Liver (tissue), 9 donors: ENCODE measurements around the gene SYCN. TPM values are rescaled to one million over a fixed set of nuclear protein-coding genes. Genes with fewer than 3 reads are reported as not detected.

Experiments
- DNase-seq: peaks from one replicate; pipeline ENCODE4 v3.0.0-alpha.2; 2017; ENCODE audit warnings: low spot score
- H3K27ac ChIP-seq, 2 donors: one replicate each; pipeline ENCODE4 v1.7.0; 2013; ENCODE audit warnings: inconsistent platforms in 2 of 2, low read length in 2 of 2, control low read depth in 1 of 2, low read depth in 1 of 2, mild to moderate bottlenecking in 1 of 2
- H3K27me3 ChIP-seq, 4 donors: one replicate each; pipeline versions ENCODE4 v1.6.1 to v1.7.0; 2013; ENCODE audit warnings: low read length in 3 of 4, inconsistent platforms in 1 of 4, mild to moderate bottlenecking in 1 of 4, moderate library complexity in 1 of 4; ENCODE audit not compliant: control insufficient read depth in 4 of 4, insufficient read depth in 4 of 4
- H3K36me3 ChIP-seq, 4 donors: one replicate each; pipeline versions ENCODE4 v1.6.1 to v1.7.0; 2013; ENCODE audit warnings: low read length in 3 of 4, mild to moderate bottlenecking in 3 of 4, low read depth in 1 of 4, moderate library complexity in 1 of 4; ENCODE audit not compliant: control insufficient read depth in 4 of 4, insufficient read depth in 3 of 4
- H3K4me1 ChIP-seq, 4 donors: one replicate each; pipeline versions ENCODE4 v1.6.1 to v1.7.0; 2013; ENCODE audit warnings: low read length in 3 of 4, mild to moderate bottlenecking in 3 of 4, moderate library complexity in 1 of 4; ENCODE audit not compliant: control insufficient read depth in 4 of 4, insufficient read depth in 4 of 4
- H3K4me3 ChIP-seq, 3 donors: one replicate each; pipeline versions ENCODE4 v1.6.1 to v1.7.0; 2013; ENCODE audit warnings: low read length in 3 of 3, control low read depth in 1 of 3, low read depth in 1 of 3, mild to moderate bottlenecking in 1 of 3
- H3K9ac ChIP-seq, 2 donors: one replicate each; pipeline ENCODE4 v1.7.0; 2013; ENCODE audit warnings: low read length in 2 of 2, mild to moderate bottlenecking in 2 of 2, moderate library complexity in 2 of 2, control low read depth in 1 of 2, low read depth in 1 of 2
- H3K9me3 ChIP-seq, 4 donors: one replicate each; pipeline versions ENCODE4 v1.6.1 to v1.7.0; 2013; ENCODE audit warnings: low read length in 3 of 4; ENCODE audit not compliant: control insufficient read depth in 4 of 4
- ATF3 ChIP-seq: IDR thresholded peaks from 2 replicates; pipeline ENCODE4 v1.6.1; 2016; ENCODE audit warnings: antibody characterized with exemption
- CTCF ChIP-seq: fragments of 150-350 bp; IDR thresholded peaks from 2 replicates; pipeline ENCODE4 v1.5.1; 2017; ENCODE audit warnings: improper control_type of control experiment, low read depth, low read length; ENCODE audit not compliant: missing input control
- FOXA1 ChIP-seq: IDR thresholded peaks from 2 replicates; pipeline ENCODE4 v1.6.1; 2016; ENCODE audit warnings: antibody characterized with exemption
- FOXA2 ChIP-seq: IDR thresholded peaks from 2 replicates; pipeline ENCODE4 v1.6.1; 2016; ENCODE audit warnings: antibody characterized with exemption
- GABPA ChIP-seq, 2 donors: IDR thresholded peaks in 1 of 2; conservative IDR thresholded peaks in 1 of 2; 2 replicates each; pipeline ENCODE4 v1.6.1; 2016; ENCODE audit warnings: antibody characterized with exemption in 2 of 2, mild to moderate bottlenecking in 1 of 2, moderate library complexity in 1 of 2
- HNF4A ChIP-seq, 2 donors: conservative IDR thresholded peaks; 2 replicates each; pipeline ENCODE4 v1.6.1; 2016; ENCODE audit warnings: antibody characterized with exemption in 2 of 2, mild to moderate bottlenecking in 2 of 2
- JUND ChIP-seq, 2 donors: IDR thresholded peaks; 2 replicates each; pipeline ENCODE4 v1.6.1; 2016; ENCODE audit warnings: antibody characterized with exemption in 2 of 2
- MAX ChIP-seq: IDR thresholded peaks from 2 replicates; pipeline ENCODE4 v1.6.1; 2016; ENCODE audit warnings: antibody characterized with exemption
- NR2F2 ChIP-seq: IDR thresholded peaks from 2 replicates; pipeline ENCODE4 v1.6.1; 2016; ENCODE audit warnings: antibody characterized with exemption
- RAD21 ChIP-seq, 2 donors: IDR thresholded peaks; 2 replicates each; pipeline ENCODE4 v1.6.1; 2016; ENCODE audit warnings: antibody characterized with exemption in 2 of 2, mild to moderate bottlenecking in 2 of 2
- REST ChIP-seq: IDR thresholded peaks from 2 replicates; pipeline ENCODE4 v1.6.1; 2016; ENCODE audit warnings: antibody characterized with exemption, mild to moderate bottlenecking
- RXRA ChIP-seq, 2 donors: IDR thresholded peaks; 2 replicates each; pipeline ENCODE4 v1.6.1; 2017 to 2018; ENCODE audit warnings: antibody characterized with exemption in 2 of 2, mild to moderate bottlenecking in 1 of 2
- SP1 ChIP-seq: IDR thresholded peaks from 2 replicates; pipeline ENCODE4 v1.6.1; 2018; ENCODE audit warnings: antibody characterized with exemption, mild to moderate bottlenecking
- TAF1 ChIP-seq: conservative IDR thresholded peaks from 2 replicates; pipeline ENCODE4 v1.6.1; 2016; ENCODE audit warnings: antibody characterized with exemption, mild to moderate bottlenecking
- YY1 ChIP-seq: IDR thresholded peaks from 2 replicates; pipeline ENCODE4 v1.6.1; 2016; ENCODE audit warnings: antibody characterized with exemption, mild to moderate bottlenecking
- WGBS: extraction: QIAGEN DNeasy Blood & Tissue Kit; methylation state at CpG from one replicate; pipeline ENCODE4 v1.1.7; 2013; 5-methylcytosine and 5-hydroxymethylcytosine counted together
- polyA plus RNA-seq, 2 donors: library from polyadenylated mRNA; stranded (reverse) in 1 of 2; unstranded in 1 of 2; fragments of 200-250 nt in 1 of 2; fragments of >200 nt in 1 of 2; fragmentation: Nextera tagmentation in 1 of 2; extraction: Ambion mirVana in 1 of 2; gene quantifications; one replicate each; pipeline versions ENCODE4 v1.2.1 to v1.2.3, GENCODE V29; 2013 to 2015
- total RNA-seq, 2 donors: library from RNA; depleted of rRNA; stranded (reverse); fragments of >200 nt; gene quantifications; one replicate each; pipeline ENCODE4 v1.2.3, GENCODE V29; 2014
- TF ChIP-seq, protein P1 (sequence below): IDR thresholded peaks from 2 replicates; pipeline ENCODE4 v1.6.1; 2016; ENCODE audit warnings: antibody characterized with exemption
- donor health status: healthy.
- donor health status: healthy.
- donor health status: healthy.
- donor health status: healthy.
- donor health status: healthy.

The SYCN gene
- total and polyA plus RNA-seq, 4 donors, result not detected

DNA sequence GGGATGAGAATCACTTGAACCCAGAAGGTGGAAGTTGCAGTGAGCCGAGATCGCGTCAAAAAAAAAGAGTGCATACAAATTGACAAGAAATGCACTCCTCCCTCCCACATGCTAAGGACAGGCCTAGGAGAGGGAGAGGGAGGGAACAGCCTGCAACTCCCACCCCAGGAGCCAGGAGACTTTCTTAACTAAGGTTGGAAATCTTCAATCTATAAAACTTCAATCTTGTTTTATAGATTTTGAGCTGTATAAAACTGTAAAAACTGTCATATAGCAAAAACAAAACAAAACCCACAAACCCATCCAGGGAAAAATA, 1.3 kb upstream of the SYCN start:
- Histone ChIP-seq H3K9me3 (no peaks in the 10 kb centered on the region), H3K9ac (no peak overlapping the region), H3K36me3 (no peaks in the 10 kb centered on the region), H3K4me1 (no peaks in the 10 kb centered on the region), H3K27me3 (peaks cover 0 to 7% (median 3%) of the 10 kb centered on the region in 4 donors), H3K27ac (no peak overlapping the region), H3K4me3 (no peak overlapping the region)
- TF ChIP-seq TAF1 (no peak), JUND (IDR thresholded peaks at IDR 0.05) (no peak), GABPA (IDR thresholded peaks at IDR 0.05 in 1 of 2, conservative IDR thresholded peaks at IDR 0.05 in 1 of 2) (no peak), YY1 (no peak), FOXA1 (no peak), RXRA (IDR thresholded peaks at IDR 0.05) (no peak), ATF3 (no peak), MAX (no peak), RAD21 (IDR thresholded peaks at IDR 0.05) (no peak), HNF4A (conservative IDR thresholded peaks at IDR 0.05) (no peak), NR2F2 (no peak), FOXA2 (no peak), SP1 (no peak)
- TF ChIP-seq, protein P1, sequence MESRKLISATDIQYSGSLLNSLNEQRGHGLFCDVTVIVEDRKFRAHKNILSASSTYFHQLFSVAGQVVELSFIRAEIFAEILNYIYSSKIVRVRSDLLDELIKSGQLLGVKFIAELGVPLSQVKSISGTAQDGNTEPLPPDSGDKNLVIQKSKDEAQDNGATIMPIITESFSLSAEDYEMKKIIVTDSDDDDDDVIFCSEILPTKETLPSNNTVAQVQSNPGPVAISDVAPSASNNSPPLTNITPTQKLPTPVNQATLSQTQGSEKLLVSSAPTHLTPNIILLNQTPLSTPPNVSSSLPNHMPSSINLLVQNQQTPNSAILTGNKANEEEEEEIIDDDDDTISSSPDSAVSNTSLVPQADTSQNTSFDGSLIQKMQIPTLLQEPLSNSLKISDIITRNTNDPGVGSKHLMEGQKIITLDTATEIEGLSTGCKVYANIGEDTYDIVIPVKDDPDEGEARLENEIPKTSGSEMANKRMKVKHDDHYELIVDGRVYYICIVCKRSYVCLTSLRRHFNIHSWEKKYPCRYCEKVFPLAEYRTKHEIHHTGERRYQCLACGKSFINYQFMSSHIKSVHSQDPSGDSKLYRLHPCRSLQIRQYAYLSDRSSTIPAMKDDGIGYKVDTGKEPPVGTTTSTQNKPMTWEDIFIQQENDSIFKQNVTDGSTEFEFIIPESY, result no peak
- 94% methylated on average over 3 of the region's 3 CpGs for WGBS
- no peak for DNase-seq

DNA sequence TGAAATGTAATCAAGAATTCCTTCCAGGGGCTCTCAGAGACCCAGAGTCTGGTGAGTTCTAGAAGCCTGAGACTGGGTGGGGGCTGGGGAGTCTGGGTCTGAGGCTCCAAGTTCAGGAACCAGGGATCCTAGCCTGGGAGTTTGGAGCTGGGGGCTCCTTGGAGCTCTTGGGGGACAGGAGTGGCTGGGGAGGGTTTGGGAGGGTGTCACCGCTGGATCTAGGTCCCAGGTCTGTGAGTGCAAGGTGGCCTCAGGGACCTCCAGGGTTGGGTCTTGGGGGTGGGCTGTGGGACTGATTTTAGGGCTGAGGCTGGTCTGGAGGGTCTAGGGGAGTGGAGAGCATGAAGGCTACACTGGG, 1.1 kb downstream of the SYCN start:
- Histone ChIP-seq H3K9ac (no peak overlapping the region), H3K36me3 (no peaks in the 10 kb centered on the region), H3K4me3 (no peak overlapping the region), H3K27ac (no peak overlapping the region), H3K27me3 (peaks cover 0 to 7% (median 3%) of the 10 kb centered on the region in 4 donors), H3K4me1 (peaks cover 0 to 3% (median 0%) of the 10 kb centered on the region in 4 donors), H3K9me3 (no peaks in the 10 kb centered on the region)
- 94% methylated on average over 1 of the region's 1 CpG for WGBS
- DNase-seq, result no peak
- TF ChIP-seq SP1, result no peak
- no peak for TF ChIP-seq HNF4A (conservative IDR thresholded peaks at IDR 0.05)
- no peak for TF ChIP-seq ATF3
- no peak for TF ChIP-seq JUND (IDR thresholded peaks at IDR 0.05)
- TF ChIP-seq FOXA2, result no peak

DNA sequence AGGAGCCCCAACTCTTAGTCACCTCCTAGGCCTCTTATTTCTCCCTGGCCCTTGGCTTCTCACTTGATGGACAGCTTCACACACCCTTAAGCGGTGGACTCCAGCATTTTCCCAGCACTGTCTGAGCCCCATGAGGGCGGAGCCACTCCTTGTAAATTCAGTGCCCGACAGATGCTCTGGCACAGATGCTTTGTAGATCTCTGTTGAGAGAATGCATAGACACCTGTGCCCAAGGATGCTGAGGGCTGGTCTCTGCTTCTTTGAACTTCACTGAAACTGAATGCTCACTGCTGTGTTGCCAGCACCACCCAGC, 3.3 kb downstream of the SYCN start:
- H3K4me1 ChIP-seq, result peaks cover 0 to 8% (median 2%) of the 10 kb centered on the region in 4 donors
- no peaks in the 10 kb centered on the region for H3K9me3 ChIP-seq
- H3K4me3 ChIP-seq, result no peak overlapping the region
- WGBS, result 76% methylated on average over 3 of the region's 3 CpGs
- no peak for TF ChIP-seq FOXA2
- TF ChIP-seq CTCF, result no peak
- no peak for TF ChIP-seq SP1
- TF ChIP-seq RAD21 (IDR thresholded peaks at IDR 0.05), result no peak
- no peak for TF ChIP-seq REST
- TF ChIP-seq TAF1, result no peak
- no peak overlapping the region for H3K27ac ChIP-seq
- H3K9ac ChIP-seq, result no peak overlapping the region
- no peak for DNase-seq
- peaks cover 2 to 20% (median 6%) of the 10 kb centered on the region in 4 donors for H3K27me3 ChIP-seq
- H3K36me3 ChIP-seq, result no peaks in the 10 kb centered on the region
